SK-N-SH (cell line): ENCODE measurements around the gene JPH3. TPM values are rescaled to one million over a fixed set of nuclear protein-coding genes. Genes with fewer than 3 reads are reported as not detected.

Experiments
- CTCF ChIA-PET: fragments of 300-600, 350-600 bp; formaldehyde crosslinking; extraction: SDS; loops from one replicate; lab custom pipeline; 2021; lab: Yijun Ruan, JAX
- POLR2A ChIA-PET: fragments of 350-600 bp; sonication (Branson Sonifier 250); formaldehyde crosslinking; extraction: SDS; loops from one replicate; lab custom pipeline; 2020; ENCODE audit warnings: antibody characterized with exemption, inconsistent platforms; lab: Yijun Ruan, JAX
- DNase-seq: peaks from one replicate; pipeline ENCODE4 v3.0.0; 2012
- H2AFZ ChIP-seq: fragments of 200-600 bp; sonication (generic); 2 replicates; pipeline ENCODE4 v1.8.1; 2016; ENCODE audit warnings: antibody characterized with exemption, mild to moderate bottlenecking, low read depth
- H3F3A ChIP-seq: fragments of 200-600 bp; sonication (generic); replicated peaks from 2 replicates; pipeline ENCODE3; 2016; ENCODE audit warnings: antibody characterized with exemption, mild to moderate bottlenecking; ENCODE audit not compliant: insufficient read depth
- H3K27ac ChIP-seq, 2 experiments: fragments of 200-500 bp in 1 of 2; fragments of 200-600 bp in 1 of 2; sonication (Bioruptor generic) in 1 of 2; sonication (generic), shearing (Covaris generic) in 1 of 2; 2 replicates each; pipeline versions ENCODE4 v1.5.1 to v1.6.1; 2014 to 2016; ENCODE audit warnings: low read depth in 2 of 2, inconsistent platforms in 1 of 2, low read length in 1 of 2, mild to moderate bottlenecking in 1 of 2, mixed read lengths in 1 of 2
- H3K27me3 ChIP-seq: fragments of 200-600 bp; sonication (generic), shearing (Covaris generic); 2 replicates; pipeline ENCODE4 v1.6.1; 2016; ENCODE audit warnings: mixed run types; ENCODE audit not compliant: insufficient read depth
- H3K36me3 ChIP-seq, 2 experiments: fragments of 200-500 bp in 1 of 2; fragments of 200-600 bp in 1 of 2; sonication (Bioruptor generic) in 1 of 2; sonication (generic) in 1 of 2; replicated peaks in 1 of 2; 2 replicates each; pipeline versions ENCODE3 to v1.5.1; 2014 to 2016; ENCODE audit warnings: low read length in 1 of 2, mild to moderate bottlenecking in 1 of 2; ENCODE audit not compliant: insufficient read depth in 2 of 2, control insufficient read depth in 1 of 2
- H3K4me1 ChIP-seq, 2 experiments: fragments of 200-500 bp in 1 of 2; fragments of 200-600 bp in 1 of 2; sonication (Bioruptor generic) in 1 of 2; sonication (generic), shearing (Covaris generic) in 1 of 2; 2 replicates each; pipeline versions ENCODE4 v1.5.1 to v1.6.1; 2014 to 2016; ENCODE audit warnings: low read depth in 1 of 2, low read length in 1 of 2, mixed run types in 1 of 2; ENCODE audit not compliant: insufficient read depth in 2 of 2, control insufficient read depth in 1 of 2
- H3K4me2 ChIP-seq: fragments of 200-600 bp; sonication (generic), shearing (Covaris generic); 2 replicates; pipeline ENCODE4 v1.6.1; 2017; ENCODE audit warnings: mixed run types
- H3K4me3 ChIP-seq, 2 experiments: fragments of 200-500 bp in 1 of 2; fragments of 200-600 bp in 1 of 2; sonication (Bioruptor generic) in 1 of 2; sonication (generic), shearing (Covaris generic) in 1 of 2; 2 replicates each; pipeline versions ENCODE4 v1.5.1 to v1.8.1; 2014 to 2016; ENCODE audit warnings: low read depth in 2 of 2, inconsistent platforms in 1 of 2, low read length in 1 of 2, mild to moderate bottlenecking in 1 of 2, mixed read lengths in 1 of 2, moderate library complexity in 1 of 2
- H3K79me2 ChIP-seq: fragments of 200-600 bp; sonication (generic); 2 replicates; pipeline ENCODE4 v1.8.1; 2017; ENCODE audit warnings: mild to moderate bottlenecking; ENCODE audit not compliant: insufficient read depth
- H3K9ac ChIP-seq: fragments of 200-600 bp; sonication (generic); 2 replicates; pipeline ENCODE4 v1.6.1; 2017; ENCODE audit warnings: mixed run types
- H3K9me2 ChIP-seq: fragments of 200-600 bp; sonication (generic); 2 replicates; pipeline ENCODE4 v1.6.1; 2017; ENCODE audit warnings: mixed run types
- H3K9me3 ChIP-seq: fragments of 200-600 bp; sonication (generic); 2 replicates; pipeline ENCODE4 v1.6.1; 2017; ENCODE audit warnings: mixed run types, mild to moderate bottlenecking, moderate library complexity
- H4K20me1 ChIP-seq: fragments of 200-600 bp; sonication (generic); 2 replicates; pipeline ENCODE4 v1.6.1; 2017; ENCODE audit warnings: mild to moderate bottlenecking, mixed run types; ENCODE audit not compliant: insufficient read depth
- EZH2phosphoT487 ChIP-seq: fragments of 200-600 bp; sonication (generic); IDR thresholded peaks from 2 replicates; pipeline ENCODE4 v1.6.1; 2017; ENCODE audit warnings: low read depth, mixed run types, mild to moderate bottlenecking, antibody characterized with exemption, moderate library complexity, borderline replicate concordance
- FOXM1 ChIP-seq: IDR thresholded peaks from 2 replicates; pipeline ENCODE4 v1.4.0; 2012; ENCODE audit warnings: low read depth, mild to moderate bottlenecking
- GABPA ChIP-seq: IDR thresholded peaks from 2 replicates; pipeline ENCODE4 v1.4.0; 2012; ENCODE audit warnings: low read depth, mild to moderate bottlenecking
- GATA2 ChIP-seq: sonication (generic); formaldehyde crosslinking; IDR thresholded peaks from 2 replicates; pipeline ENCODE4 v1.5.0; 2020; ENCODE audit warnings: mild to moderate bottlenecking, missing genetic modification reagents
- IRF3 ChIP-seq: fragments of 150-350 bp; IDR thresholded peaks from 2 replicates; pipeline ENCODE4 v1.6.1; 2016; ENCODE audit warnings: mild to moderate bottlenecking, low read depth, low read length
- MAX ChIP-seq: IDR thresholded peaks from 2 replicates; pipeline ENCODE4 v1.4.0; 2012; ENCODE audit warnings: low read depth
- RAD21 ChIP-seq: IDR thresholded peaks from 2 replicates; pipeline ENCODE4 v1.6.1; 2012; ENCODE audit warnings: mild to moderate bottlenecking, low read length
- RFX5 ChIP-seq: IDR thresholded peaks from 2 replicates; pipeline ENCODE4 v1.6.1; 2012; ENCODE audit warnings: mild to moderate bottlenecking, improper control_type of control experiment, low read length
- SMC3 ChIP-seq: IDR thresholded peaks from 2 replicates; pipeline ENCODE4 v1.6.1; 2012; ENCODE audit warnings: low read depth, low read length, improper control_type of control experiment
- TAF1 ChIP-seq: IDR thresholded peaks from 2 replicates; pipeline ENCODE4 v1.6.1; 2012; ENCODE audit warnings: low read depth, mild to moderate bottlenecking, low read length, moderate library complexity, borderline replicate concordance
- USF1 ChIP-seq: IDR thresholded peaks from 2 replicates; pipeline ENCODE4 v1.4.0; 2012; ENCODE audit warnings: low read depth, borderline replicate concordance
- USF2 ChIP-seq: fragments of 150-350 bp; IDR thresholded peaks from 2 replicates; pipeline ENCODE4 v1.6.1; 2017; ENCODE audit warnings: antibody characterized with exemption, low read length, low read depth, borderline replicate concordance
- ZBTB33 ChIP-seq: IDR thresholded peaks from 2 replicates; pipeline ENCODE4 v1.4.0; 2012; ENCODE audit warnings: low read depth, borderline replicate concordance
- WGBS: methylation state at CpG from one replicate; pipeline ENCODE4 v1.1.6; 2017; ENCODE audit warnings: low lambda C conversion rate; 5-methylcytosine and 5-hydroxymethylcytosine counted together
- polyA plus RNA-seq, 3 experiments: library from polyadenylated mRNA; depleted of rRNA; stranded (reverse); fragments of >200 nt; gene quantifications; 2 replicates each; pipeline ENCODE4 v1.2.3, GENCODE V29; 2012

JPH3 gene
- polyA plus RNA-seq, 1 of the 3 experiments (the other 2 are of a cell fraction) = 0.25 TPM

GRCh38 chr16:87686697-87687096, 84.4 kb downstream of the JPH3 start:
- no peak overlapping the region for H3K9ac ChIP-seq
- no peaks in the 10 kb centered on the region for H3K9me3 ChIP-seq
- H3K4me3 ChIP-seq = no peak overlapping the region
- no peaks in the 10 kb centered on the region; the same call in 1 of the 2 replicates for H3K27me3 ChIP-seq
- no peaks in the 10 kb centered on the region for H3K36me3 ChIP-seq
- peaks cover 0 to 3% of the 10 kb centered on the region in 2 experiments; a peak in 1 of 4 replicates for H3K4me1 ChIP-seq
- no peaks in the 10 kb centered on the region for H4K20me1 ChIP-seq
- no peaks in the 10 kb centered on the region for H3K9me2 ChIP-seq
- no peak for DNase-seq
- TF ChIP-seq TAF1 (no peak), USF1 (no peak), EZH2phosphoT487 (no peak), RAD21 (no peak), IRF3 (no peak), GATA2 (no peak), FOXM1 (no peak), RFX5 (no peak), MAX (no peak), USF2 (no peak), ZBTB33 (no peak), SMC3 (no peak), GABPA (no peak)
- 45% methylated on average over 5 of the region's 13 CpGs for WGBS
- ChIA-PET CTCF (interaction anchor here (1.4 kb wide), 1 partner anchor 16 kb away, joined by 3 read pairs; no protein-coding TSS in a partner anchor), POLR2A (no interaction called here)
- H3K79me2 ChIP-seq = no peaks in the 10 kb centered on the region
- no peak overlapping the region for H3K4me2 ChIP-seq
- no peaks in the 10 kb centered on the region for H3F3A ChIP-seq
- H3K27ac ChIP-seq = no peak overlapping the region
- no peak overlapping the region for H2AFZ ChIP-seq
